GM10248 (cell line): ENCODE results near the gene PDE4D.

Source experiments
- CTCF ChIA-PET: fragments of 300-600 bp; sonication (Branson Sonifier 250); formaldehyde crosslinking; extraction: SDS; loops from one replicate; lab custom pipeline; 2021; ENCODE audit warnings: antibody characterized with exemption; lab: Yijun Ruan, JAX
- POLR2A ChIA-PET: fragments of 350-650 bp; sonication (Branson Sonifier 250); formaldehyde crosslinking; extraction: SDS; loops from one replicate; lab custom pipeline; 2020; ENCODE audit warnings: antibody characterized with exemption; lab: Yijun Ruan, JAX
- DNase-seq: peaks from one replicate; pipeline ENCODE4 v3.0.0; 2012; ENCODE audit errors: extremely low spot score
- TF ChIP-seq, protein P1 (sequence below): IDR thresholded peaks from 2 replicates; pipeline ENCODE4 v1.5.1; 2012; ENCODE audit warnings: mild to moderate bottlenecking, low read depth; ENCODE audit errors: extremely low read depth, missing control alignments, control extremely low read depth

The PDE4D gene

GRCh38 chr5:59917121-59917520 is 23.6 kb upstream of the PDE4D start:
- POLR2A ChIA-PET: no interaction called here
- DNase-seq: no peak
- CTCF ChIA-PET: no interaction called here
- TF ChIP-seq, protein P1, sequence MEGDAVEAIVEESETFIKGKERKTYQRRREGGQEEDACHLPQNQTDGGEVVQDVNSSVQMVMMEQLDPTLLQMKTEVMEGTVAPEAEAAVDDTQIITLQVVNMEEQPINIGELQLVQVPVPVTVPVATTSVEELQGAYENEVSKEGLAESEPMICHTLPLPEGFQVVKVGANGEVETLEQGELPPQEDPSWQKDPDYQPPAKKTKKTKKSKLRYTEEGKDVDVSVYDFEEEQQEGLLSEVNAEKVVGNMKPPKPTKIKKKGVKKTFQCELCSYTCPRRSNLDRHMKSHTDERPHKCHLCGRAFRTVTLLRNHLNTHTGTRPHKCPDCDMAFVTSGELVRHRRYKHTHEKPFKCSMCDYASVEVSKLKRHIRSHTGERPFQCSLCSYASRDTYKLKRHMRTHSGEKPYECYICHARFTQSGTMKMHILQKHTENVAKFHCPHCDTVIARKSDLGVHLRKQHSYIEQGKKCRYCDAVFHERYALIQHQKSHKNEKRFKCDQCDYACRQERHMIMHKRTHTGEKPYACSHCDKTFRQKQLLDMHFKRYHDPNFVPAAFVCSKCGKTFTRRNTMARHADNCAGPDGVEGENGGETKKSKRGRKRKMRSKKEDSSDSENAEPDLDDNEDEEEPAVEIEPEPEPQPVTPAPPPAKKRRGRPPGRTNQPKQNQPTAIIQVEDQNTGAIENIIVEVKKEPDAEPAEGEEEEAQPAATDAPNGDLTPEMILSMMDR: no peak

- DNase-seq: no peak
- ChIA-PET CTCF (no interaction called here), POLR2A (no interaction called here)
- TF ChIP-seq, protein P1: no peak
Observed at GRCh38 chr5:59905188-59905587, 11.7 kb upstream of the PDE4D start.

DNA sequence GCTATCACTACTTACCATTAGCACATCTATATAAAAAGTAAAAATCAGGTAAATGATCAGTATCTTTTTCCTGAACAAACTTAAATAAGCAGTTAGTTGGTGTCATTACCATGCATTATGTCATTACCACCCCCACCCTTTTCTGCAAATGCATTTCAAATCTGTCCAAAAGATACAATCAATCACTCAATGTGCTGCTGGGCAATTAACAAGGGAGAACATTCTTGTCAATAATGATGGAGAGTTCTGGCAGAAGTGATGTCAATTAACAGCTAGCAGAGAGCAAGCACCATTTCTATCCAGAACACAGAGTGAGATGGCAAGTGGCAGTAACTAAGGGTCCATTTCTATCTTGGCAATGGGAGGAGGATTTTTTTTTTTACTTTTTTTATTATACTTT is 3.5 kb upstream of the PDE4D start:
- DNase-seq: no peak
- POLR2A ChIA-PET: no interaction called here
- TF ChIP-seq, protein P1: no peak
- CTCF ChIA-PET: no interaction called here

DNA sequence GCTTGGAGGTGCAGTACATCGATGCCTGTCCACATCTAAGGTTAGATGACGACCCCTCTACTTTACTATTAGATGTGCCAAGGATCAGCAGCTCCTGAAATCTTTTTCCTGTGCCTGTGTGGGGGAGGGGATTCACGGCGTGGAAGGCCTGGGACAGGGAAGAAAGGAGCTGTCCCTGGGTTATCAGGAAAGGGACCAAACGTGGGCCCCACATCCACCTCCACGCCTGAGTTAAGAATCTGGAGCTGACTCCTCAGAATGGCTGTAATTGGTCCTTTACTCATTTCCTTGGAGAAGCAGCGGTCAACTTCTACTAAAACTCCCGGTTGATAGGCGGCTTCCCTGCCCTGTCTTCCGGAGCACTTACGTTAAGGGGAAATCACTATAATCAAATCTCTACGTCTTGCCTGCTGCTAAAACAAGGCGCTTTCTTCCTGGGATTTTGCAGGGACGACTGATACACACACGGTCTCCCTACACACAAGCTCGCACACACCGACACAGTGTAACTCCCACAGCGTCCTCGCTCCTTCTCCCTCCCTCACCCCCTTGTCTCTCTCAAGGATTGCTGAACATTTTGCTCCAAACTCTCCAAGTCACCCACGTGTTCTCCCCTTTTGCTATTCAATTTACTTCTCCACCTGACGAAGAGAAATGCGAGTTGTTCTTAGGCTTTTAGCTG is 1.4 kb downstream of the PDE4D start:
- TF ChIP-seq, protein P1: no peak
- peak; percentile 5 for DNase-seq
- CTCF ChIA-PET: no interaction called here
- POLR2A ChIA-PET: no interaction called here

GRCh38 chr5:59887274-59887673 is 6.3 kb downstream of the PDE4D start:
- no peak for DNase-seq
- TF ChIP-seq, protein P1: no peak
- CTCF ChIA-PET: no interaction called here
- POLR2A ChIA-PET: no interaction called here

DNA sequence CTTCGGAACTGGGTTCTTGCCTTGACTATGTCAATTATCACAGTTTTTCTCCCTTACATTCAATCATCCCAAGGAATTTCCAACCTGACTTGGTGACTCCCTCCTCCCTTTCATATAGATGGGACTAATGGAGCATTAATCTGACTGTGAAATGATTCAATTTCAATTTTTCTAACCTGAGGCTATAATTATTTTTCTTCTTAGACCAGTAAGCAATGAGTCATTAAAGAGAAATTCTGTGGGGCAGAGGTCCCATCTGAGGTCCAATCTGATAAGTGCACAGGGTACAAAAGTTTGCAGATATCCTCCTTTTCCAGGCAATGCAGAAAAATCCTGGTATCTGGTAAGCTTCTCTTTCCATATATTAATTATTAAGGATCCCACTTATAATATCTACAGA is 18.9 kb downstream of the PDE4D start:
- POLR2A ChIA-PET: no interaction called here
- TF ChIP-seq, protein P1: no peak
- DNase-seq: no peak
- CTCF ChIA-PET: no interaction called here
